Right cardiac atrium (tissue), 5 donors: ENCODE data around the gene LAMTOR4. TPM values are rescaled to one million over a fixed set of nuclear protein-coding genes. Genes with fewer than 3 reads are reported as not detected.

Experiments used
- ATAC-seq, 2 donors: fragments of 200-7000 bp; cut with Tn5 transposase; one replicate each; pipeline versions ENCODE4 v1.8.0 to v1.9.1; 2020; ENCODE audit warnings: moderate library complexity in 2 of 2, mild to moderate bottlenecking in 1 of 2
- DNase-seq, 3 donors: peaks; one replicate each; pipeline ENCODE4 v3.0.0-alpha.2; 2020
- H3K27ac ChIP-seq: one replicate; pipeline ENCODE4 v1.5.1; 2013; ENCODE audit warnings: mild to moderate bottlenecking, low read length, control low read depth, moderate library complexity
- H3K27me3 ChIP-seq: one replicate; pipeline ENCODE4 v1.6.1; 2013; ENCODE audit not compliant: control insufficient read depth, insufficient read depth
- H3K4me1 ChIP-seq: one replicate; pipeline ENCODE4 v1.6.1; 2013; ENCODE audit warnings: low read length; ENCODE audit not compliant: control insufficient read depth, insufficient read depth
- H3K4me3 ChIP-seq: one replicate; pipeline ENCODE4 v1.5.1; 2013; ENCODE audit warnings: low read length, control low read depth
- H3K9me3 ChIP-seq: one replicate; pipeline ENCODE4 v1.6.1; 2013; ENCODE audit warnings: low read length; ENCODE audit not compliant: control insufficient read depth
- WGBS: extraction: QIAGEN DNeasy Blood & Tissue Kit; methylation state at CpG from one replicate; pipeline ENCODE4 v1.1.7; 2013; 5-methylcytosine and 5-hydroxymethylcytosine counted together
- intact Hi-C, 4 donors: fragments of 100-400 bp; cut with DNase I; formaldehyde crosslinking; loops; one replicate each; pipeline versions ENCODE4 v1.11.0 to v1.14.0; 2022 to 2023
- polyA plus RNA-seq: library from polyadenylated mRNA; stranded (reverse); fragments of 200-250 nt; gene quantifications from one replicate; pipeline ENCODE4 v1.2.3, GENCODE V29; 2013
- total RNA-seq, 4 donors: library from RNA; stranded (reverse); fragmentation: NEBNext Ultra II Directional; extraction: Animal tissue kit (Norgen Biotek cat#: 25700); gene quantifications; one replicate each; pipeline ENCODE4 v1.2.1, GENCODE V29; 2021
- donor health status: healthy with polysubstance abuse.
- donor health status: DM: no; HTN: yes; CAD: no.
- donor health status: DM: no; HTN: no; CAD: no.
- donor health status: DM: no; HTN: yes; CAD: no; lungs with severe emphysema.
- donor health status: DM: yes; HTN: yes; CAD: no.

LAMTOR4 gene
- total and polyA plus RNA-seq, 5 donors: 88.7 to 193 (median 118) TPM

DNA sequence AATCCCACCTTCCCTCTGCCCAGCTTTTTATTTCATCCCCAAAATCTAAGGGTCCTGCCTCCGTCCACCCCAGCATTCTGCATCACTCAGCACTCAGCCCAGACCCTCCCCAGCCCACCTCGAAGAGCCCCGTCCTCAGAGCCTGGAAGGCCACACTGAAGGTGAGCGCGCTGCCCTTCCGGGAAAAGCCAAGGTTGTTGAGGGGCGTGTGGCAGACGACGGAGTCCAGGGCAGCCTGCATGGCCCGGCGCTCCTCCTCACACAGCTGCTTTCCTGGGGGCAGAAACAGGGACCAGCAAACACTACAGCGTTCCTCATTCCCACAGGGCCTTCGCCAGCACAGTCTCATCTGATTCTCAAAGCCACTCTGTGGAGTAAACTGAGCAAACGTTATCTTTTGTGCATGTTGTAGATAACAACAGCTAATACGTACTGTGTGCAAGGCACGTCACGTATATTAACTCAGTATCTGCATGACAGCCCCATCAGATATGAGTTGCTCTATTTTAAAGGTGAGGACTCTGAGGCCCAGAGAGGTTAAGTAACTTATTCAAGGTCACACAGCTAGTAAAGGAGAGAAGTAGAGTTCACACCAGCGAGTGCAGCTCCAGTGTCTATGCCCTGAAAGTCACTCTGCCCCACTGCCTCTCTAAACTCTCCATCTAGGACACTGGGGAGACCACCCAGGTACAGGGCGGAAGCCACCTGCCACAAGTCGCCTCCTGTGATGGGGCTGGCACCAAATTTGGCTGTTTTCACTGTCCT lies 7.0 kb downstream of the LAMTOR4 start:
- DNase-seq (peak in 1 of 3 donors; percentile 40), ATAC-seq (no peak)
- intact Hi-C loops: no loop called here
- no peaks in the 10 kb centered on the region for H3K9me3 ChIP-seq
- no peaks in the 10 kb centered on the region for H3K4me1 ChIP-seq
- H3K4me3 ChIP-seq: no peak overlapping the region
- H3K27ac ChIP-seq: no peak overlapping the region
- WGBS: 85% methylated on average over 20 of the region's 20 CpGs
- H3K27me3 ChIP-seq: no peaks in the 10 kb centered on the region

DNA sequence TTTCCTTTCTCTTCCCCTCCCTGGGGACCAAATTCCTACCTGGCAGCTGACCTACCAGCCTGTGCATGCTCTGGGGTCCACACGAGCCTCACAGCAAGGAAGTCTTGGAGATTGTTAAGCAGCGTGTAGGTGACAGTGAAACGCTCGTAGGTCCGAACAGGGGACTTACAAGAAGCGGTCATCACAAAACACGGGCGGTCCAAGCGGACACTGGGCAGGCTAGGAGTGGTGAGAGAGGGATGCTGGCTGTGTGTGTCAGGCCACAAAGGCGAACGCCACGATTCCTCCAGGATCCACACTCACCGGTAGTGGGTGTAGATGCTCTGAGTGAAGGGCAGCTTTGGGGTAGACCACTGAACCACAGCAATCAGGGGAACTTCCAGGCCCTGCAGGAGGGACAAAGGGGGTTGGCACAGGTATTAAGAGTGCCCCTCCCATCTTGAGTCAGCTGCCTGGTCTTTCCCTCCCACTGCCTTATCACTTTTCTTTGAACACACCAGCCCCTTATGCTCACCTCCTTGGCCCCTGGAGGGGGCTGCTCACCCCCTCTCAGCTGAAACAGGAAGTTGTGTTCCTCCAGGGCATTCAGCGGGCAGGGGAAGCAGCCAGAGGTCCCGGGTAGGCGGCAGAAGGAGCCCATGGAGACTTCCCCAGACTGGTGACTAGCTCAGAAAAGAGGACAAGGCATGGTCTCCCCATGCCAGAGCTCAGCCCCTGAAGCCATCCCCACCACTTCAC lies 7.8 kb downstream of the LAMTOR4 start:
- no peaks in the 10 kb centered on the region for H3K9me3 ChIP-seq
- ATAC-seq (no peak), DNase-seq (peak in 2 of 3 donors; percentile 43 to 61)
- no peaks in the 10 kb centered on the region for H3K27me3 ChIP-seq
- peak overlapping the region; percentile 21 for H3K27ac ChIP-seq
- H3K4me3 ChIP-seq: no peak overlapping the region
- 81% methylated on average over 16 of the region's 16 CpGs for WGBS
- intact Hi-C loops: no loop called here
- no peaks in the 10 kb centered on the region for H3K4me1 ChIP-seq

- Histone ChIP-seq H3K4me3 (no peak overlapping the region), H3K9me3 (no peaks in the 10 kb centered on the region), H3K27ac (peak overlapping the region; percentile 21), H3K27me3 (no peaks in the 10 kb centered on the region), H3K4me1 (no peaks in the 10 kb centered on the region)
- no peak for ATAC-seq
- intact Hi-C loops: no loop called here
- 73% methylated on average over 5 of the region's 5 CpGs for WGBS
- DNase-seq: no peak
These were observed 8.3 kb downstream of the LAMTOR4 start for GRCh38 chr7:100157069-100157333.

DNA sequence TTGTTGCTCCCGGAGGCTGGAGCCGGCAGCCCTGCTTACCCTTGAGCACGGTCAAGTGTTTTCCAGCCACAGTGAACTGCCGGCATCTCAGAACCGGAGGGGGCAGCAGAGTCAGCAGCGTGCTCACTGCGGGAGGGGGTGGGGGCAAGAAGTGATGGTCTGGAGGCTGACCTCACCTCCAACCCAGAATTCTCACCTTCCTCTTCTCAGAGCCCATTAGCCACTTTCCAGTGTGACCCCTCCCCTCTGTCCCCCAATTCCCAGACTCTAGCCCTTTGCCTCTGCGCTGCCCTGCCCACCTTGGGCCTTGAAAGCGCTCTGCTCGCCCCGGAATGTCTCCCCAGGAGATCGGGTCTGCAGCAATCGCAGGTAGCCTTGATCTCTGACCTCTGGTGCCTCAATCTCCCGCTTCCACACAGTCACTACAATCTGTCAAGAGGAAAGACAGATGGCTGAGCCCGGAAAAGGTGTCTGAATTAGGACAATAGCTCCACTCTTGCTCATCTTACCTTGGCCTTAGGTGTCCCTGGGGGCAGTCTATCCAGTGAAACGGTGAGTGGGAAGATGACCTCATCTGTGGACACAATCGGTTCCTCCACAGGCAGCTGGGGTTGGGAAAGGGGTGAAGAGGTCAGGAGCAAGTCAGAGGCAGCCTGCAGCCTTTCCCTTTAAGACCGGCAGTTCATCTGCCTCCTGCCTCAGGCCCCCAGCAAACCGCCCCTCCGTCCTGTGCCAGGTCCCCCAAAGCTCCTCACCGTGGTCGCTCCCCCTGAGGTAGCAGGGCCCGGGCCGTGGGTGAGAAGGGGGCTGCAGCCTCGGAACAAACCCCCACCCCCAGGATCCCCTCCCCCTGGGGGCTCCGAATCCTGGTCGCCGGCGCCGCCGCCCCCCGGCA lies 8.9 kb downstream of the LAMTOR4 start:
- Histone ChIP-seq H3K4me3 (peak overlapping the region; percentile 69), H3K4me1 (no peaks in the 10 kb centered on the region), H3K9me3 (no peaks in the 10 kb centered on the region), H3K27ac (peak overlapping the region; percentile 21), H3K27me3 (no peaks in the 10 kb centered on the region)
- intact Hi-C loops: no loop called here
- ATAC-seq: peak; percentile 1 to 9
- WGBS: 17% methylated on average over 32 of the region's 32 CpGs
- peak in 2 of 3 donors; percentile 30 to 67 for DNase-seq

DNA sequence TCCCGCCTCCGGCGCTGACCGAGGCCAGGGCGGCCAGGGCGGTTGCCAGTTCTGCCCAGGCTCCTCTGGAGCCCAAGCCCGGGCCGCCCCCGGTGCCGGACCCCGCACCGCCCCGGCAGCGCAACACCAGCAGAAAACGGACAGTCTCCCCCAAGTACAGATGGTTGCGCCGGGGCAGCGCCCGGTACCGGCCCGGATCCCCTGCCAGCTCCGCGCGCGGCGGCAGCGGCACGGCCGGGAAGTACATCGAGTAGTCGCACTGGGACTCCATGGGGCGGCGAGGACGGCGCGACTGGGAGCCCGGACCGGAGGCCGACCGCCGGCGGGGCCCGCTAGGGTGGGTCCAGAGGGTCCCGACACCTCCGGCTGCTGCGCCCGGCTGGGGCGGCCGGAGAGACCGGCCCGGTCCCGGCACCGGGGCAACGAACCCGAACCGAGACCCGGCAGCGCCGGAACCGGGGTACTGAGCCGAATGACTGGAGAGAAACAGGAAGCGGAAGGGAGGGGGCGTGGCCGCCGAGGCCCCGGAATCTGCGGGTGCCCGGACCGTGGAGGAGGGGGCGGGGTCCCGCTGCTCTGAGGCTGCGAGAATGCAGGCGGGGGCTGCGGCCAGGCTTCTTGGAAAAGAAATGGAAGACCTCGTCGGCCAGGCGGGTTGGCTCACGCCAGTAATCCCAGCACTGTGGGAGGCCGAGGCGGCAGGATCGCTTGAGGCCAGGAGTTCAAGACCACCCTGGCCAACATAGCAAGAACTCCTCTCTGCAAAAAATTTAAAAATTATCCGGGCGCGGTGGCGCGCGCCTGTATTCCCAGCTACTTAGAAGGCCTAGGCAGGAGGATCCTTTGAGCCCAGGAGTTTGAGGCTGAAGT lies 9.7 kb downstream of the LAMTOR4 start, which contains the start of gene TRAPPC14:
TRAPPC14 (minus strand) TSS at position 495 of the 870 bp plus-strand sequence; CDS start at position 271, 224 bp downstream.
- H3K4me1 ChIP-seq: no peaks in the 10 kb centered on the region
- H3K27me3 ChIP-seq: no peaks in the 10 kb centered on the region
- H3K9me3 ChIP-seq: no peaks in the 10 kb centered on the region
- H3K27ac ChIP-seq: peak within 1 kb of the TSS; percentile 13
- WGBS: 1% methylated on average over 87 of the region's 87 CpGs
- peak; percentile 92 to 93 for ATAC-seq
- H3K4me3 ChIP-seq: peak within 1 kb of the TSS; percentile 69
- DNase-seq: peak; percentile 96 to 99 (median 98)
- intact Hi-C loops: no loop called here

- no peaks in the 10 kb centered on the region for H3K4me1 ChIP-seq
- peak overlapping the region; percentile 13 for H3K27ac ChIP-seq
- no peaks in the 10 kb centered on the region for H3K27me3 ChIP-seq
- intact Hi-C loops: no loop called here
- DNase-seq: no peak
- WGBS: 58% methylated on average over 7 of the region's 7 CpGs
- H3K4me3 ChIP-seq: peak overlapping the region; percentile 69
- ATAC-seq: no peak
- H3K9me3 ChIP-seq: no peaks in the 10 kb centered on the region
These were observed 10.4 kb downstream of the LAMTOR4 start for GRCh38 chr7:100159099-100159623.

DNA sequence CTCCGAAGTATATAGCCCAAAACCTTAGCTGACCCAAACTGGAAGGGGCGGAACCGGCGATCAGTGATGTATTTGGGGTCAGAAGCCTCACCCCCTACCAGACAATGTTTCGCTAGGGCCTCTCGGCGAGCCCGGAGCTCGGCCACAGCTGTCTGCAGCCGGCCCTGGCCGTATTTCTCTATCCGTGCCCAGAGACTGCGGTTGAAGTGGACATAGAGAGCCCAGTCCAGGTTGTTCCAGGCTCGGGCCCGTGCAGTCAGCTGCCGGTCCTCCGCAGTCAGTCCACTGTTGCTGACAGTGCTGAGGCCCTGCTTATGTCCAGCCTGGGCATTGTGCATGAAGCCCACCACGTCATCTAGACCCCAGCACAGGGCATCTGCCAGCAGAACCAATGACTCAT lies 11.3 kb downstream of the LAMTOR4 start:
- no peak for ATAC-seq
- Histone ChIP-seq H3K27ac (no peak overlapping the region), H3K4me1 (no peaks in the 10 kb centered on the region), H3K27me3 (no peaks in the 10 kb centered on the region), H3K4me3 (no peak overlapping the region), H3K9me3 (no peaks in the 10 kb centered on the region)
- 91% methylated on average over 18 of the region's 18 CpGs for WGBS
- intact Hi-C loops: no loop called here
- DNase-seq: peak in 1 of 3 donors; percentile 41

DNA sequence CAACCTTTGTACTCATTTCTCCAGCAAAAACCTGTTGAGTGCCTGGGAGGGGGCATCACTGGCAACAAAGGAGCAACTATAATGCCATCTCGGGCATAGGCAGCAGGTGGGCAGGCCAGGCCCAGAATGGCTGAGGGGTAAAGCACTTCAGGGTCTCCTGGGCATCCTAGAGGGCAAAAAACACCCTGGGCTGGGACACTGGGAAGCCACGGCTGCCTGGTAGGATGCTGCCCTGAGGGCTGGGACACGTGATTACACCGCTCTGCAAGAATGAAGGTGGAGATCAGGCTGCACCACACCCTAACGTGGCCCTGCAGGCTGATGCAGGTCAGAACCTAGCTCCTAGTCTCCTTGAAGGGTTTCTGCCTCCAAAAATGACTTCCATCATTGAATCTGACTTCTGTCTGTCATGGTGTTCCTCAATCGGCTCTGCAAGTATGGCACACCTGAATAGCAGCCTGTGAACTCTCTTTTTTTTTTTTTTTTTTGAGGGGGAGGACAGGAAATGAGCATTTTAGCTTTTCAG lies 14.4 kb downstream of the LAMTOR4 start:
- 74% methylated on average over 6 of the region's 6 CpGs for WGBS
- Histone ChIP-seq H3K27me3 (no peaks in the 10 kb centered on the region), H3K4me3 (no peak overlapping the region), H3K4me1 (peaks cover 3% of the 10 kb centered on the region), H3K9me3 (no peaks in the 10 kb centered on the region), H3K27ac (no peak overlapping the region)
- intact Hi-C loops: no loop called here
- ATAC-seq (no peak), DNase-seq (no peak)

DNA sequence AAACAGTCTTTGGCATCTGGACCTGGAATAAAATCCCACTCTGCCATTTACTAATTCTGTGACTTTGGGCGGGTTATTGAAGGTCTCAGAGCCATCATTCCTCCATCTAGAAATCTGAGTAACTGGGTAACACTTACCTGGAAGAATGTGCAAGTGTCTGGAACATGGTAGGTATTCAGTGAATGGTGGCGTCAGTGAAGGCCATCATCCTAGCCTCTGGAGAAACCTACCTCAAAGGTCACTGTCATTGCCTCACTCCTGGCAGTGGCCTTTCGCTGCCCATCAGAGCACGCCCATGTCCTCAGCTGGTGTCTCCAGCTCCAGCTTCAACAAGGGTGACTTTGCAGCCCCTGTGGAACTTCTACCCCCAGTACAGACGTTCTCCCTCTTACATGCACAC lies 15.2 kb downstream of the LAMTOR4 start:
- Histone ChIP-seq H3K4me3 (no peak overlapping the region), H3K27me3 (no peaks in the 10 kb centered on the region), H3K4me1 (peaks cover 3% of the 10 kb centered on the region), H3K27ac (no peak overlapping the region), H3K9me3 (no peaks in the 10 kb centered on the region)
- no peak for ATAC-seq
- intact Hi-C loops: no loop called here
- 89% methylated on average over 5 of the region's 5 CpGs for WGBS
- DNase-seq: no peak
